Ovary (tissue), 3 donors: ENCODE data around the gene PLAGL1.

Experiments used
- CTCF ChIP-seq, 3 donors: fragments of 450-650 bp in 2 of 3; fragments of 200-600 bp in 1 of 3; IDR thresholded peaks; one replicate each; pipeline versions ENCODE4 v1.5.1 to v1.8.0; 2016 to 2022; ENCODE audit warnings: antibody characterized with exemption in 3 of 3, mild to moderate bottlenecking in 1 of 3
- EP300 ChIP-seq: sonication (generic); formaldehyde crosslinking; IDR thresholded peaks from one replicate; pipeline ENCODE4 v1.6.1; 2017; ENCODE audit warnings: antibody characterized with exemption
- donor health status: DM: no; HTN: no; CAD: no.

DNA sequence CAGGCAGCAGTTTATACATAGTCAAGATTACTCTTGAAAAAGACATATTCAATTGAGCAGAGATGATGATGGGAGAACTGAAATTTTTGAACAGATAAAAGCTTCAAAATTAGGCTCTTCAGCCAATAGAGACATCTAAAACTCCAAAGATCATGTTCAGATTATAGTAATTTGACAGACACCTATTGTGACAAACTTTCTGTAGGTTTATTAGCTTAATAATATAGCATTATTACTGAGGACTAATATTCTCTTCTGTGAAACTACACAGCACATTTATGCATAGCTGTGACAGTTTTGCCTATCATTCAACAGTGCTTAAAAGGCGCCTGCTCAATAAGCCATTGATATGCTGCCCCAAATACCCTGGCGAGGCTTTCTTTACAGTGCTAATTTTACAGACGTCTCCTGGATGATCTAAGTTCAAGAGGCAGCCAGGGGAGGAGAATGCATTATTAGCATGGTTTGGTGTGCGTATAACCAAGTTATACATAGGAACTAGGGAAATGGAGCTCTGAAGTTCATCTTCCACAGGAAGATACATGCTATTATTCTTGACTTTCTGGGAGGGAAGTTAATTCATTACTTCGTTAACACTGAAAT is 21.5 kb downstream of the PLAGL1 start:
- TF ChIP-seq CTCF (IDR thresholded peaks at IDR 0.05): no peak
- TF ChIP-seq EP300: no peak
